ENCODE measurements around the gene POLG. TPM values are rescaled to one million over a fixed set of nuclear protein-coding genes. Genes with fewer than 3 reads are reported as not detected.

Gene POLG
- total RNA-seq, 1 donor from 2014 or later = 25.2 TPM

DNA sequence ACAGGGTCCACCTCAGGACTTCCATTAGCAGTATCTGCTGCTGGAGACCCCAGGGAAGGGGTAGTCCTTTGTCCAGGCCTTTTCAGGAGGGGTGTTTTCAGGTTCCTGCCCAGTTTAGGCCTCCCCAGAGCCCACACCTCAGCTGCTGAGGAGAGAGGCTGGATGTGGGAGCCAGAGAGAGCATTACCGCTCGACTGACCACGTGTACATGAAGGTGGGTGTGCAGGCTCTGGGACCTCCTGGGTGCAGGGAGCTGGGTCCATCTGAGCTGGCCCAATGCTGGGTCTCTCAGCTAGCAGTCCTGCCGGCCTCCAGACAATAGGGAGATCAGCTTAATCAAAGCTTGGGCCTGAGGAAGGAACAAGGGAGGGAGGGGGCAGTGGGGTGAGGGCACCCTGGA lies 29.1 kb upstream of the POLG start:
- no peaks in the 10 kb centered on the region for H3K36me3 Mint-ChIP-seq
- Histone ChIP-seq H3K27me3 (peaks cover 100% of the 10 kb centered on the region), H3K9ac (no peak overlapping the region), H4K20me1 (ENCODE audit: low read depth) (peaks cover 97% of the 10 kb centered on the region), H3K4me3 (no peak overlapping the region), H3K27ac (no peak overlapping the region), H3F3A (ENCODE audit: low read depth) (peaks cover 24% of the 10 kb centered on the region), H3K4me1 (peaks cover 17% of the 10 kb centered on the region), H3K79me2 (ENCODE audit: low read depth) (no peaks in the 10 kb centered on the region), H2AFZ (replicated peaks) (no peak overlapping the region), H3K36me3 (no peaks in the 10 kb centered on the region), H3K4me2 (no peak overlapping the region), H3K9me3 (ENCODE audit: low read depth) (no peaks in the 10 kb centered on the region)
- peaks cover 8% of the 10 kb centered on the region for H3K9me3 Mint-ChIP-seq
- DNase-seq (ENCODE audit: low spot score) = no peak
- peaks cover 82% of the 10 kb centered on the region for H3K27me3 Mint-ChIP-seq (ENCODE audit: insufficient read depth, low read depth)
- no peak overlapping the region for H3K27ac Mint-ChIP-seq
- TF ChIP-seq, protein P1, sequence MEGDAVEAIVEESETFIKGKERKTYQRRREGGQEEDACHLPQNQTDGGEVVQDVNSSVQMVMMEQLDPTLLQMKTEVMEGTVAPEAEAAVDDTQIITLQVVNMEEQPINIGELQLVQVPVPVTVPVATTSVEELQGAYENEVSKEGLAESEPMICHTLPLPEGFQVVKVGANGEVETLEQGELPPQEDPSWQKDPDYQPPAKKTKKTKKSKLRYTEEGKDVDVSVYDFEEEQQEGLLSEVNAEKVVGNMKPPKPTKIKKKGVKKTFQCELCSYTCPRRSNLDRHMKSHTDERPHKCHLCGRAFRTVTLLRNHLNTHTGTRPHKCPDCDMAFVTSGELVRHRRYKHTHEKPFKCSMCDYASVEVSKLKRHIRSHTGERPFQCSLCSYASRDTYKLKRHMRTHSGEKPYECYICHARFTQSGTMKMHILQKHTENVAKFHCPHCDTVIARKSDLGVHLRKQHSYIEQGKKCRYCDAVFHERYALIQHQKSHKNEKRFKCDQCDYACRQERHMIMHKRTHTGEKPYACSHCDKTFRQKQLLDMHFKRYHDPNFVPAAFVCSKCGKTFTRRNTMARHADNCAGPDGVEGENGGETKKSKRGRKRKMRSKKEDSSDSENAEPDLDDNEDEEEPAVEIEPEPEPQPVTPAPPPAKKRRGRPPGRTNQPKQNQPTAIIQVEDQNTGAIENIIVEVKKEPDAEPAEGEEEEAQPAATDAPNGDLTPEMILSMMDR (IDR thresholded peaks at IDR 0.05) = no peak
- TF ChIP-seq EZH2phosphoT487 (IDR thresholded peaks at IDR 0.05) = no peak
- no peak for TF ChIP-seq EZH2 (IDR thresholded peaks at IDR 0.05)
- no peak overlapping the region for H3K4me3 Mint-ChIP-seq
- peaks cover 32% of the 10 kb centered on the region for H3K4me1 Mint-ChIP-seq

DNA sequence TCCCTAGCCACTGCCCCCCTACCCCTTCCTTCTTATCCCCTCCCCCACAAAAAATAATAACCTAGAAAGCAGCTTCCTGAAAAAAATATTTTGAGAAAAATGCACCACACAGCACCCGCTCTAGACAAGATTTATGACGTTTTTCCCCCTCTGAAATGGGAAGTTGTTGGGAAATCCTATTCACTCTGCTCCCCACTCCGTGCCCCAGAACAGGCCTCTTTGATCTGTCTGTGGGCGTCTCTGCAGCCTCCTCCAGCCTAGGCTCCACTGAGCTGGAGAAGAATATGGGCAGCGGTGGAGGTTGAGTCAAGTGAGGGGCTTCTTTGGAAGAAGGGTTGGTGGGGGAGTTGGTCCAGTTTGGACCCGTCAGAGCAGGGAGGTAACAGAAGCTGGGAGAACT lies 28.5 kb upstream of the POLG start:
- Histone ChIP-seq H3K9ac (no peak overlapping the region), H3F3A (ENCODE audit: low read depth) (peaks cover 24% of the 10 kb centered on the region), H4K20me1 (ENCODE audit: low read depth) (peaks cover 93% of the 10 kb centered on the region), H2AFZ (replicated peaks) (no peak overlapping the region), H3K9me3 (ENCODE audit: low read depth) (no peaks in the 10 kb centered on the region), H3K4me2 (no peak overlapping the region), H3K4me1 (peaks cover 17% of the 10 kb centered on the region), H3K27ac (no peak overlapping the region), H3K27me3 (peaks cover 100% of the 10 kb centered on the region), H3K79me2 (ENCODE audit: low read depth) (no peaks in the 10 kb centered on the region), H3K4me3 (no peak overlapping the region), H3K36me3 (no peaks in the 10 kb centered on the region)
- TF ChIP-seq EZH2phosphoT487 (IDR thresholded peaks at IDR 0.05) = peak; percentile 12
- TF ChIP-seq, protein P1 (IDR thresholded peaks at IDR 0.05) = no peak
- DNase-seq (ENCODE audit: low spot score) = no peak
- Mint-ChIP-seq H3K4me3 (no peak overlapping the region), H3K9me3 (peaks cover 8% of the 10 kb centered on the region), H3K27ac (no peak overlapping the region), H3K27me3 (ENCODE audit: insufficient read depth, low read depth) (peaks cover 87% of the 10 kb centered on the region), H3K4me1 (peaks cover 30% of the 10 kb centered on the region), H3K36me3 (no peaks in the 10 kb centered on the region)

DNA sequence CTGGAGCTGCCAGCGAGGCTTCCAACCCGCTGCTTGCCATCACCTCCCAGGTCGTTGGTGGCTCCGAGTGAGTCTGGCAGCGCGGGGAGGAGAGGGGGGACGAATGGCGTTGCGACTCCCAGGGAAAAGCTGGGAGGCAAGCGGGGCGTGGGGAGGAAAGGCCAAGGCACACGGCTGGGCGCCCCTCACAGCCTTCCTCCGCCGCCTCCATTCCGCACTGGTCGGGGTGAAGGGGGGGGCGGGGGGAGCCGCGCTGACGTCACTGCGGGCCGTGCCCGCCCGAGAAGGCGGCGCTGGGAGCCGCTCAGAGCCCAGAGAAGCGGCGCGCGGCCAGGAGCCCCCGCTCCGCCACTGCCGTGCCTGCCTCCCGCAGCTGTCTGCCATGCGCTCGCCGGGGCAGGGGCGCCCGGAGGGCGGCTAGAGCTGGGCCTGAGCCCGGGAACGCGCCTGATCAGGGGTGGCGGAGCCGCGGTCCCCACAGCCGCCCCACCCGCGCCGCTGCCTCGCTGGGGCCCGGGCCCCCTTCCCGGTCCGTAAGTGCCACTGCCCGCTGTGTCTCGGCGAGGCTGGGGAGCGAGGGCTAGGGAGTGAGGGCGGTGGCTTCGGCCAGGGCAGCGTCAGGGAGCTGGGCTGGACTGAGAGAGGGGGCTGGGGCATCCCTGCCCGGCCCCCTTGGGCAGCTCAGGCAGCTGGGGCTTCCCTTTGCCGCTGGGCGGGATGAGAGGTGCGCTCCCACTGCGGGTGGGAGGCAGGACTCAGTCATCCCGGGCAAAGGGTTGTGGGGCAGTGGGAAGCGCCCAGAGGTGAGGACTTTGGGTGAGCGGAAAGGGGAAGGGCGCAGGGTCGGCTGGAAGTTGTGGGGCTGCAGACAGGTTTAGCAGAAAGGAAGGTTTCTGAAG lies 27.8 kb upstream of the POLG start:
- Histone ChIP-seq H3K4me3 (no peak overlapping the region), H3K36me3 (no peaks in the 10 kb centered on the region), H3K9me3 (ENCODE audit: low read depth) (no peaks in the 10 kb centered on the region), H3K27ac (no peak overlapping the region), H3K9ac (no peak overlapping the region), H3F3A (ENCODE audit: low read depth) (peaks cover 25% of the 10 kb centered on the region), H3K4me1 (peaks cover 17% of the 10 kb centered on the region), H3K27me3 (peaks cover 100% of the 10 kb centered on the region), H3K79me2 (ENCODE audit: low read depth) (no peaks in the 10 kb centered on the region), H3K4me2 (no peak overlapping the region), H4K20me1 (ENCODE audit: low read depth) (peaks cover 93% of the 10 kb centered on the region), H2AFZ (replicated peaks) (no peak overlapping the region)
- H3K27me3 Mint-ChIP-seq (ENCODE audit: insufficient read depth, low read depth) = peaks cover 90% of the 10 kb centered on the region
- DNase-seq (ENCODE audit: low spot score) = peak; percentile 32
- H3K36me3 Mint-ChIP-seq = no peaks in the 10 kb centered on the region
- H3K9me3 Mint-ChIP-seq = peaks cover 8% of the 10 kb centered on the region
- H3K4me3 Mint-ChIP-seq = no peak overlapping the region
- H3K4me1 Mint-ChIP-seq = peaks cover 30% of the 10 kb centered on the region
- H3K27ac Mint-ChIP-seq = no peak overlapping the region
- TF ChIP-seq EZH2phosphoT487 (IDR thresholded peaks at IDR 0.05) (peak; percentile 64), EZH2 (IDR thresholded peaks at IDR 0.05) (peak; percentile 92)
- TF ChIP-seq, protein P1 (IDR thresholded peaks at IDR 0.05) = no peak
